ENCODE data around the gene TXNDC5. TPM values are rescaled to one million over a fixed set of nuclear protein-coding genes. Genes with fewer than 3 reads are reported as not detected.

Gene TXNDC5
- total RNA-seq, 1 donor, result 365 TPM

GRCh38 chr6:7846966-7847818, 63.4 kb downstream of the TXNDC5 start:
- peak; percentile 60 for DNase-seq (ENCODE audit: low read depth)
- no peak overlapping the region for H3K4me3 ChIP-seq (ENCODE audit: low read depth, low read length)
- TF ChIP-seq CTCF (IDR thresholded peaks at IDR 0.05; ENCODE audit: insufficient read depth, low read depth, low read length), result peak; percentile 36

GRCh38 chr6:7841781-7842468, 68.7 kb downstream of the TXNDC5 start:
- DNase-seq (ENCODE audit: low read depth), result peak; percentile 59

GRCh38 chr6:7836371-7837026, 74.1 kb downstream of the TXNDC5 start:
- TF ChIP-seq CTCF (IDR thresholded peaks at IDR 0.05; ENCODE audit: insufficient read depth, low read depth, low read length), result no peak
- no peak for DNase-seq (ENCODE audit: low read depth)
- H3K4me3 ChIP-seq (ENCODE audit: low read depth, low read length), result no peak overlapping the region

More at GRCh38 chr6:7841781-7842468, 68.7 kb downstream of the TXNDC5 start:
- no peak for TF ChIP-seq CTCF (IDR thresholded peaks at IDR 0.05; ENCODE audit: insufficient read depth, low read depth, low read length)
- H3K4me3 ChIP-seq (ENCODE audit: low read depth, low read length), result no peak overlapping the region

DNA sequence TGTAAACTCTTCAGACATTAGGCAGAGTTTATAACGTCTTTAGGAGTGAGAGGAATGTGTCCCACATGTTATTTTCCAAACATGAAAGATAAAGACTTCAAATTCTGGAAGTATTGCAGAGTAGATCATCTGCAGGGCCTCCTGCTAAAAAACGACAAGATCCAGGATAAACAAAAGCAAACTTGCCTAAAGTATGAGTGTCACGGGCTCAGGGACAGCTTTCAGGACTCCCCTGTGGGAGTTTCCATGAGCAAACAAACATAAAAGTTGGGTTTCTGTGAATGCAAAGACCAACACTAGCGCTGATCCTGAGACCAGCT, 76.9 kb downstream of the TXNDC5 start:
- TF ChIP-seq CTCF (IDR thresholded peaks at IDR 0.05; ENCODE audit: insufficient read depth, low read depth, low read length), result no peak
- DNase-seq (ENCODE audit: low read depth), result peak; percentile 54

GRCh38 chr6:7832904-7833750, 77.5 kb downstream of the TXNDC5 start:
- H3K4me3 ChIP-seq (ENCODE audit: low read depth, low read length), result no peak overlapping the region
- no peak for DNase-seq (ENCODE audit: low read depth)
- no peak for TF ChIP-seq CTCF (IDR thresholded peaks at IDR 0.05; ENCODE audit: insufficient read depth, low read depth, low read length)

More for the DNA sequence above, 76.9 kb downstream of the TXNDC5 start:
- H3K4me3 ChIP-seq (ENCODE audit: low read depth, low read length), result no peak overlapping the region

Other genes starting within 250 kb of the TXNDC5 start
- gene BMP6, start 184.7 kb downstream of the TXNDC5 start, total RNA-seq, result under 0.01 and 1.7 TPM in 2 replicates
- 7.1 and 11.2 TPM in 2 replicates for gene BLOC1S5, start 153.6 kb upstream of the TXNDC5 start, total RNA-seq
- 22.5 and 35.8 TPM in 2 replicates for gene EEF1E1, start 191.8 kb upstream of the TXNDC5 start, total RNA-seq

Measured in fibroblast of villous mesenchyme (primary cell).